Measurements from ENCODE around the gene RAB26. TPM values are rescaled to one million over a fixed set of nuclear protein-coding genes. Genes with fewer than 3 reads are reported as not detected.

RAB26 gene
- polyA plus RNA-seq, 10 donors: 0.33 to 1.7 (median 0.53) TPM

- peak in 2 of 3 donors; percentile 87 to 92 for DNase-seq
Observed at GRCh38 chr16:2159175-2159838, 10.9 kb downstream of the RAB26 start.

GRCh38 chr16:2160915-2161551 is 12.6 kb downstream of the RAB26 start:
- DNase-seq: peak in 1 of 3 donors; percentile 71

- no peak for DNase-seq
Observed at GRCh38 chr16:2161911-2162310, 13.5 kb downstream of the RAB26 start.

DNA sequence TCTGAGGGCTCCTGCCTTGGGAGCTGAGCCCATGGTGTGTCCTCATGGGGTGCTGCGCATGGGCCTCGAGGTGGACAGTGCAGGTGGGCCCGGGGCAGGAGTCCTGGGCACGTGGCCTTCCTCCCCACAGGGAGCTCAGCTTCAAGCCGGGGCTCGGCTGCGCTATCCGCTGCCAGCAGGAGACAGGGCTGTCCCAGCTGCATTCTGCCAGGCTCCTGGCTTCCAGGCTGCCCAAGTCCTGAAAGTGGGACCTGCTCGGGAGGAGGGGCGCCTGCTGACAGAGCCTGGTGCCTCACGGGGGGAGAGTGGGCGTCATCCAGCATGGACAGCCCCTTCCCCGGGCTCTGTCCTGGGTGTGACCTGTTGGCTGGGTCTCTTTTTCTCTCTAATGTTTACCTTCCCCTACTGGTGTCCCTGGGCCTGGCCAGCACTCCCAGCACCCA is 14.3 kb downstream of the RAB26 start:
- DNase-seq: no peak

DNA sequence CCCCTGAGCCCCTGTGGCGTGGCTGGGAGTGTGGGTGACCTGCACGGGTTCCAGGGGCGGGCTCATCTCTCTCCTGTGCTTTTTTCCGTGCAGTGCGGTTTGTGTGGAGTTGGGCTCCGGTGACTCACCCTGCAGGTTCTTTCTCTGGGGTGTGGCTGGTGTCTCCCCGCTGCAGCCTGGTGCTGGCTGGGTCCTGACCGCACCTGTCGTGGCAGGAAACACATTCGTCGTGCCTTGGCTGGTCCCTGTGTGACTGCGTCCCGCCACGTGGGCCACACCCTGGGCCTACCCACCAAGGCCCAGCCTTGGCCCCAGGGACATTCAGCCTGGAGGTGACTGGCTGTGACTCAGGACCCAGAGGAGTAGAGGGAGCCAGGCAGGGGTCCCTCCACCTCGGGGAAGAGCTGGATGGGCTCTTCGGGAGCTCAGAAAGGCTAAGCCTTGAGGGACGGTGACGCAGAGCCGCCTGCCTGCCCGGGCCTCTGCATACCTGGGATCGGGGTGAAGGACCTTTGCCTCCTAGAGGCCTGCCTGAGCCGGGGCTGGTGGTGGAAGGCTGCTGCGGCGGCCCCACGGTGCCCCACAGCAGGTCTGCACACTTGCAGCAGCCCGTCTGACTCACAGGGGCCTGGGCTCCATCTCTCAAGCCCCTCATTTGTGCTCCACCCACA is 14.9 kb downstream of the RAB26 start:
- no peak for DNase-seq

GRCh38 chr16:2165861-2166260 is 17.4 kb downstream of the RAB26 start:
- DNase-seq: no peak

GRCh38 chr16:2166263-2167067 is 18.0 kb downstream of the RAB26 start:
- DNase-seq: no peak

GRCh38 chr16:2167068-2167638 is 18.7 kb downstream of the RAB26 start:
- no peak for DNase-seq

DNA sequence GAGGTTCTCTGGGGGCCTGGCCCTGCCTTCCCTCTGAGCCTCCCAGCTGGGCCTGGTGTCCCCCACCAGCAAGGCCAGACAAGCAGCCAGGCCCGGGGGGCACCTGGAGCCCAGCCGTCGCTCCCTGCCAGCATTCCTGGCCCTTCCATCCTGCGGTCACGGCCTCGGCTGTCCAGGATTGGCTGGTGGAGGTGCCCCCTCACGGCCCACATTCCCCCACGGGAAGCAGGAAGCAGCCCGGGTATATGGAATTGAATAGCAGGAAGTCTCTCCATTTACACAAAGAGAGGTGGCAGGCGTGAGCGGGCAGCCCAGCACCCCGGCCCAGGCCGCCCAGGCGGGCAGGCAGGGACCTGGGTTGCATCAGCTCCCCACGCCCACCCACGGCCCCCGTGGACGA is 21.7 kb downstream of the RAB26 start:
- DNase-seq: no peak

GRCh38 chr16:2170587-2171435 is 22.4 kb downstream of the RAB26 start:
- no peak for DNase-seq

GRCh38 chr16:2171601-2172178 is 23.3 kb downstream of the RAB26 start:
- no peak for DNase-seq

- no peak for DNase-seq
Observed at GRCh38 chr16:2172688-2173335, 24.4 kb downstream of the RAB26 start.

DNA sequence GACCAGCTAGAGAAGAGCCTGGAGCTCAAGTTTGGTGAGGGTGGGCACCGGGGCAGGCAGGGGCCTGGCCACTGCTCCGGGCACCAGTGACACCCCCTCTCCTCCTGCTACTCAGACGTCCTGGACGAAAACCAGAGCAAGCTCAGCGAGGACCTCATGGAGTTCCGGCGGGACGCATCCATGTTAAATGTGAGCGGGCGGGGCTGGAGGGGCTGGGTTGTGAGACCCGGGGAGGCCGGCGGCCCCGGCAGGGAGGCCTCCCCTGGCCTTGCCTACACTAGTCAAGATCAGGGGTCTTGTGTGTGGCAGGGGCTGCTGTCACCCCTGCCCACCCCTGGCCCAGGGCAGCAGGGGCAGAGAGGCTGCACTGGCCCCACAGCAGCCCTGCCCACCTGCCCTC is 24.9 kb downstream of the RAB26 start:
- no peak for DNase-seq

GRCh38 chr16:2173916-2174315 is 25.5 kb downstream of the RAB26 start:
- DNase-seq: no peak

DNA sequence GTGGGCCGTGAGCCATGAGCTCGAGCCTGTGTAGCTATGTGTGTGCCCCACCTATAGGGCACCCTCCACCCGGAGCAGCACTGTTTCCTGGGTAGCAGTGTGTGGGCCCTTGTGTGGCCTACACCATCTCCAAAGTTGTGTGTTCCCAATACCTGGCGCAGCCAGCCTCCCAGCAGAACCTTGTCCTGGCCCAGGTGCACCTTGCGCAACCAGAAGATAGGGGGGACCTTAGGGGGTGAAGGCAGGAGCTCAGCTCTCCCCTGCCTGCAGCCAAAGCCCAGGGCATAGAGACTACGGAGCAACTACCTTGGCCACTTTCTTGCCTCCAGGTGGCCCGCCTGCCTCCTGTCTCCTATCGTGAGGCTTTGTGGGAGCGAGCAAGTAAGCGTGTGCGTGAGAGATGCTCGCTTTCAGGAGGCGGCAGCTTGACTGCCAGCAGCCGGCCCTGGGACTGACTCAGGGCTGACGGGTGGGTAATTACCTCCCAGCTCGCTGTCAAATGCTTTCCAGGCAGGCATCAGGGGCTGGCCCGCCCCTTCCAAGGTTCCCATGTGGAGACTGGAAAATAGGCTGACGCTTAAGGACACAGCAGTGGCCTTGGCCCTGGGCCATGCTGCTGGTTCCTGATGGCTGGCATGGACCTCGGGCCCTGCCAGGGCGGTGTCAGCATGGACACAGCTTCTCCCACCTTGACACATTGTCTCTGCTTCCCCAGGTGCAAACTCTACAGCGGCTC is 26.1 kb downstream of the RAB26 start:
- no peak for DNase-seq

DNA sequence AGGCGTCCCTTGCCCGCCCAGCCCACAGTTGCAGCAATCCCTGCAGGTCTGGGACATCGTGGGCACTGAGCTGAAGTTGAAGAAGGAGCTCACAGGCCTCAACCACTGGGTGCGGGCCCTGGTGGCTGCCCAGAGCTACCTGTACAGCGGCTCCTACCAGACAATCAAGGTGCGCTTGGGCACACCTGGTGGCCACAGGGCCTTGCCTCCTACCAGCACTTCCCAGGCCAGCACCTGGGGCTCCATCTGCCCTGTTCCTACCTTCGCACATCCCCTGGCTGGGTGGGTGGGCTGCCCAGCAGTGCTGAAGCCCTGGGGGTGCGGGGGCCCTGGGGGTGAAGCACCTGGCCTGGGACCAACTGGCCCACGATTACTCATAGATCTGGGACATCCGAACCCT is 27.0 kb downstream of the RAB26 start:
- DNase-seq: no peak

GRCh38 chr16:2176047-2176446 is 27.6 kb downstream of the RAB26 start:
- no peak for DNase-seq

- no peak for DNase-seq
Observed at GRCh38 chr16:2177101-2177500, 28.7 kb downstream of the RAB26 start.

DNA sequence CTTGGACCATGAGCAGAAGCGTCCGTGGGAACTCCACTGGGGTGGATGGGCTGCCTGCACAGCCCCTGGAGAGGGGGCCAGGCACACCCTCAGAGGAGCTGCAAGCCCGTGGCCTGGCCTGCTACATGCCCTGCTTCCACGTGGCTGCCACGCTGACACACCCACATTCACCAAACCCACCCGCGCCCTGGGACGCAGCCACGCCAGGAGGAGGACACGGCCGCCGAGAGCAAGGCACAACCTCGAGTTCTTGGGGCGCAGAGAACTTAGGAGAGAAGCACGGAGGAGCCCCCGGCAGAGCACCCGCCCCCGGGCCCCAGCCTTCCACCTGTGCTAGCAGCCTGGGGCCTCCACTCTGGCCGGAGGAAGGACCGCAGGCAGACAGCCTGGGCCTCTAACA is 29.1 kb downstream of the RAB26 start:
- no peak for DNase-seq

Data from muscle of back (tissue), 11 donors.